GM18526 (cell line): ENCODE results near the gene OR1L6.

ENCODE experiments used
- POLR2A ChIP-seq: IDR thresholded peaks from 3 replicates; pipeline ENCODE4 v1.6.1; 2011; ENCODE audit not compliant: insufficient read length; ENCODE audit errors: extremely low read depth

OR1L6 gene, protein sequence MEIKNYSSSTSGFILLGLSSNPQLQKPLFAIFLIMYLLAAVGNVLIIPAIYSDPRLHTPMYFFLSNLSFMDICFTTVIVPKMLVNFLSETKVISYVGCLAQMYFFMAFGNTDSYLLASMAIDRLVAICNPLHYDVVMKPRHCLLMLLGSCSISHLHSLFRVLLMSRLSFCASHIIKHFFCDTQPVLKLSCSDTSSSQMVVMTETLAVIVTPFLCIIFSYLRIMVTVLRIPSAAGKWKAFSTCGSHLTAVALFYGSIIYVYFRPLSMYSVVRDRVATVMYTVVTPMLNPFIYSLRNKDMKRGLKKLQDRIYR

DNA sequence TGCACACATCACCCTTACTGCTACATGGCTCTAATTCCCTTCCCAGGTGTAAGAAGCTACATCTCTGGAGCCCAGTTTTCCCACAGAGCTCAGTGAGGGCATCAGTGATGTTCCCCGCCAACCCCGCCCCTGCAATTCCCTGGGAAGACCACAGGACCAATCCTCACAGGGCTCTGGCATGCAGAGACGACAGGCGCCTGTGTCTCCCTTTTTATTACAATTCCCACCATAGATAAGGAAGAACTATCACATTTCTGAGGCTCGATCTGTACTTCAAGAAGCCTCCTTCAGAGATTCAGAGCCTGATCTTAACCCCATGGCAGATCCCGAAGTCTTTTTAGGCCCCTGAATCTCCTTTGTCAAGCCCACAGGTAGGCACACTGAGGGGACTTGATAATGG, at the start of gene OR1L6:
OR1L6 (plus strand) TSS at position 301 of the 400 bp plus-strand sequence. CDS start 7,545 bp downstream, outside the sequence.
- no peak for TF ChIP-seq POLR2A

DNA sequence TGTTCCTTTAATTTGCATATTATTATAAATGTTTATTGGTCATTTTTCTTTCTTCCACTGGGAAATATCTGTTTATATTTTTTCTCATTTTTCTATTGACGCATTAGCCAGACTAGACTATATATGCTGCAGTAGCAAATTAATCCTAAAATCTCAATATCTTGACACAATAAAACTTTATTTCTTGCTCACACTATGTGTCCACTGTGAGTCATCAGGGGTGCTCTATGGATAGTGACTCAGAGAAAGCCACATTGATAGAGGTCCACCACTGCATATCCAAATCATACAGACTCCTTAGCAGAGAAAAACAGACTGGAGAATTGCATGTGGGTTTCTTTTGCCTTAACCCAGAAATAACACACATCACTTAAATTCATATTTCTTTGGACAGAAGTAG, 46.4 kb upstream of the OR1L6 start:
- no peak for TF ChIP-seq POLR2A

GRCh38 chr9:122718038-122718437, 24.1 kb upstream of the OR1L6 start:
- no peak for TF ChIP-seq POLR2A

- no peak for TF ChIP-seq POLR2A
These were observed 22.9 kb upstream of the OR1L6 start for GRCh38 chr9:122719218-122719617.

GRCh38 chr9:122723690-122724089, 18.4 kb upstream of the OR1L6 start, which contains the start of gene OR1L4:
Gene OR1L4, plus strand, starts transcription at chr9:122723990. Its CDS starts 0 bp downstream, at chr9:122723990.
- no peak for TF ChIP-seq POLR2A

GRCh38 chr9:122754825-122755224, 12.7 kb downstream of the OR1L6 start:
- no peak for TF ChIP-seq POLR2A

DNA sequence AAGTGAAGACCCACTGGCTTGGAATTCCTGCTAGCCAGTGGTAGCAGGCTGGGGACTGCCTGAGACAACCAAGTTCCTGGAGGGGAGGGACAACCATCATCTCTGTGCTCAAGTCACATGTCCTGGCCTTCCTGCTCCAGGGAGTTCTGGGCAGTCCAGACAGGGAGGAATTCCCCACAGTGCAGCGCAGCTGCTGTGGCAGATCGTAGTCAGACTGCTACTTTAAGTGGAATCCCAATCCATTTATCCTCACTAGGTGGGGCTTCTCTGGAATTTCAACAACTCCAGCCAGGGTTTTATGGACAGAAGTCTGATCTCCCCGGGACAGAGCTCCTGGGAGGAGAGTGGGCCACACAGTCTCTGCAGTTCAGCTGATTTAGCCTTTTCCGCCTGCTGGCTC, 25.7 kb downstream of the OR1L6 start:
- TF ChIP-seq POLR2A = no peak

- no peak for TF ChIP-seq POLR2A
These were observed 34.9 kb downstream of the OR1L6 start for GRCh38 chr9:122777052-122777451.

DNA sequence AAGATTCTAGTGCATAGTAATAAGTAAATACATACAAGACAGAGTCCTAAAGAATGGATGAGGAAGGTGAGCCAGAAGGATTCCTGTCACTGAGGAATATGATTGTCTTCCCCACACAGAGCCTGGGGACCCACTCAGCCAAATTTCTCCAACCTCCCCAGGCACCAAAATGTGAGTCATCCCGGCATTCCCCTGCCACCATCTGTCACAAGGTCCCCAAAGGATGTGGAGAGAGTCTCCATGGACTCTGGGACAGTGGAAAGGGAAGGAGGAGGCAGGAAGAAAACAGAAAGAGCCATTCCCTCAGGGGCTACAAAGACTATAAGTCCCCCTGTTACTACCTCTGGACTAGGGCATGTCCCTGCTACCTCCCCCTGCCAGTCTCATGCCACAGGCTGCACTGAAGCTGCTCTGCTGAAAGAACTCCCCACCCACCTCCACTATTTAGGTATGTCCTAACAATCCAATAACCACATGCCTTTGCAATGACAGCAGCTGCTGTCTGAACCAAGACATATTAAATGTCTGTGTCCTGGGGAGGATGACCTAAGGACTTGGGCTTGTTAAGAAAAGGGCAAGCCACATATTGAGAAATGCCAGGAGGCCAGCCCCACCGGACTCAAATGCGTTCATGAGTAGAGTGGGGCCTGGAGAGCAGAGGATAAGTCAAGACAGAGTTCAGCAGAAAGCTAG, 36.0 kb downstream of the OR1L6 start:
- TF ChIP-seq POLR2A = no peak

DNA sequence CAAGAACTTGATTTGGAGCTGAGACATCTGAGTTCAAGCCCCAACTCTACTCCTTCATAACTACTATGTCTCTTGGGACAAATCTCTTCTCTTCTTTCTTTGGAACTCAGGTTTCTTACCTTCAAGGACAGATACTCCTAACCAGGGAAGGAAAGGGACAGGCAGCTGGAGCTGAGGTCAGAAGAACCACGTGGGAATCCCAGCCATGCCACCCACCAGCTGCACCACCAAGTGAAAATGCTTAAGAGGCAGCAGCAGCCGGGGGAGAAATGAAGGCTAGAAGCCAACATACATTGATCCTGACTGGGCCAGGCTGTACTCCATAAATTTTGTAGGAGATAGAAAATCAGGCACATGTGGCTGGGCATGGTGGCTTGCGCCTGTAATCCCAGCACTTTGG, 37.1 kb downstream of the OR1L6 start:
- no peak for TF ChIP-seq POLR2A

DNA sequence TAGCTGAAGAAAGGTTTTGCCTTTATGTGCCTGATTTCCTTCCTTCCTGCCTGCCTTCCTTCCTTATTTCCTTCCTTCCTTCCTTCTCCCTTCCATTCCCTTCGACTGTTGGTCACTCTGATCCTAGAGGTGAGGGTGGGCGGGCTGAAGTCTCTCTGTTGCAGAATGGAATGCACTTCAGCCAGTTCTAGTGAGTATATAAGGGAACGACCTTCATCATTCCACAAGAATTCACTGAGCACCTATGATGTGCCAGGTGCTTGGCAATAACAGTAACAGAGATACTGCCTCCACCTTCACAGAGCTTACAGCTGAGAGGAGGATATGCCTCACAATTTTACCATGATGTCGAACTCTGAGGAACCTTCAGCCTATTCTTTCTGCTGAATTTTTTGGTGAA, 37.9 kb downstream of the OR1L6 start:
- TF ChIP-seq POLR2A = no peak

DNA sequence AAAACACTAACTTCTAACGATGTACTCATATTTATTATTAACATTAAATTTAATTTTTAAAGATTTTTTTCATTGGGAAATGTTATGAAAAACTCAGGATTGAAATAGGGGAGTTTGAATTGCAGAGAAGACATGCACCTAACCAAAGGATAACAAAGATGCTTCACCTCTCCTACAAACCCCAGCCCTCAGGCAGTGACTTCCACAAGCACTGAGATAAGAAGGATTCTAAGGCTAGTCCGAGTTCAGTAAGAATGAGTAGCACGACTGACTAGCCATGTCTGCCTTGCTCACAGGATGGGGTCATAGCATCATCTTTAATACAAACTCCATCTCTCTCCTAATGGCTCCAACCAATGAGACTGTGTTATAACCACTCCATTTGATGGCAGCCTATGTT, 39.6 kb downstream of the OR1L6 start:
- no peak for TF ChIP-seq POLR2A

DNA sequence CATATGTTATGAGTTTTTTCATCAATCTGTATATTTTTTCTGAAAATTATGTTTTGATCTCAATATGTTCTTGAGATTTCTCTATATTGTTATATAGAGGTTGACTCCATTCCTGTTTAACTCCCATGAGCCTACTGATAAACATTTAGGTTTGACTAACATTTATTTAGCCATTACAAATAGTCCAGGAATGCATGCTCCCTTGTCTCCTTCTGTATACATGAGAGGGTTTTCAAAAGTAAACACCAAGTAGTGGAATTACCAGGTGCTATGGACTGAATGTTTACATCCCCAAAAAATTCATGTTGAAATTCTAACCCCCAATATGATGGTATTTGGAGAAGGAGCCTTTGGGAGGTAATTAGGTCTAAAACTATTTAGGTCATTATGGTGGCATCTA, 43.2 kb downstream of the OR1L6 start:
- no peak for TF ChIP-seq POLR2A

GRCh38 chr9:122786338-122786737, 44.2 kb downstream of the OR1L6 start:
- no peak for TF ChIP-seq POLR2A

DNA sequence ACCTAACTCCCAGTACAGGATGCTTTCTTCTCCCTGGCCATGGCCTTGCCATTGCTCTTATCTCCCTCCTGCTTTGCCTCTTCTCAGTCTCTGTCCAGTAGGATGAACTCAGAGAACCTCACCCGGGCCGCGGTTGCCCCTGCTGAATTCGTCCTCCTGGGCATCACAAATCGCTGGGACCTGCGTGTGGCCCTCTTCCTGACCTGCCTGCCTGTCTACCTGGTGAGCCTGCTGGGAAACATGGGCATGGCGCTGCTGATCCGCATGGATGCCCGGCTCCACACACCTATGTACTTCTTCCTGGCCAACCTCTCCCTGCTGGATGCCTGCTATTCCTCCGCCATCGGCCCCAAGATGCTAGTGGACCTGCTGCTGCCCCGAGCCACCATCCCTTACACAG, 46.7 kb downstream of the OR1L6 start, which contains the start of gene OR5C1:
OR5C1 (plus strand) TSS at position 103 of the 400 bp plus-strand sequence; CDS start at position 103, 0 bp downstream.
- TF ChIP-seq POLR2A = no peak
